ENCODE results near the gene POLR2J.
"Not testable (repeated sequence)": the region's sequence is repeated elsewhere in the genome, so short reads cannot be mapped to it uniquely, and the experiment has no call there.

POLR2J gene

GRCh38 chr7:102466097-102466496 is 12.6 kb downstream of the POLR2J start:
- no peak for DNase-seq (ENCODE audit: low read depth)

- peak; percentile 86 for DNase-seq (ENCODE audit: low read depth)
Observed at GRCh38 chr7:102464577-102465280, 14.0 kb downstream of the POLR2J start, which contains the start of the genes ALKBH4 and LRWD1. Gene ALKBH4 (minus strand): TSS chr7:102464863. CDS start chr7:102464836, 27 bp downstream. Gene LRWD1 (plus strand): TSS chr7:102464984. CDS start chr7:102465081, 97 bp downstream.

- DNase-seq (ENCODE audit: low read depth), result no peak
Observed at GRCh38 chr7:102463841-102464576, 14.7 kb downstream of the POLR2J start.

DNA sequence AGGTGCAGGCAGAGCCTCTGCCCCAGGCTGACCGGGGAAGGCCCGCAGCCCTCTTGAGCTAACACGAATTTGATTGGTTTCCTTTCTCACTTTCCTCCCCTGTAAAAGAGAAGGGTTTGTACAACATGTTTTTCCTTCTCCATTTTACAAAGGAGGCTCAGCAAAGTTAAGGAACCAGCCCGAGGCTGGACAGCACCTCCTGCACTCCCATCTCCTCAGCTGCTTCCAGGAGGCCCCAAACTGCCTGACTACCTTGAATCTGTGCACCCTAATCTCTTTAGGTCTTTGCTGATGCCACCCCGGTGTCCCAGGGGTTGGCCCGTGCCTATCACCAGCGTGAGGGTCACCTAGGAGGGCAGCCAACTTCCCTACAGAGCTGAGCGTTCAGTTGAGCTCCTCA is 18.3 kb downstream of the POLR2J start:
- DNase-seq (ENCODE audit: low read depth), result no peak

- no peak for DNase-seq (ENCODE audit: low read depth)
Observed at GRCh38 chr7:102459221-102459844, 19.4 kb downstream of the POLR2J start.

GRCh38 chr7:102457352-102457924 is 21.3 kb downstream of the POLR2J start:
- no peak for DNase-seq (ENCODE audit: low read depth)

DNA sequence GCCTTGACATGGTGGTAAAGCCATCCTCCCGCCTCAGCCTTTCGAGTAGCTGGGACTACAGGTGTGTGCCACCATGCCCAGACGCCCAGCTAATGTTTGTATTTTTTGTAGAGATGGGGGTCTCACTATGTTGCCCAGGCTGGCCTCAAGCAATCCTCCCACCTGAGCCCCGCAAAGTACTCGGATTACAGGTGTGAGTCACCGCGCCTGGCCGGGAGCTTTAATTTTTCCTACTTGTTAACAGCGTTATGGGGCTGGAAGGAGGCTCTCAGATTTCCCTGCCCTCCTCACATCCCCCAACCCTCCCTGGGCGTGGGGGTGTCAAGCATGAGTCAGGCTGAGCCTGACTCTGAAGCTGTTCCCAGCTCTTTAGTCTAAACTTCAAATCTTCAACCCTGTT is 22.4 kb downstream of the POLR2J start:
- no peak for DNase-seq (ENCODE audit: low read depth)

- no peak for DNase-seq (ENCODE audit: low read depth)
Observed at GRCh38 chr7:102455596-102455995, 23.1 kb downstream of the POLR2J start.

DNA sequence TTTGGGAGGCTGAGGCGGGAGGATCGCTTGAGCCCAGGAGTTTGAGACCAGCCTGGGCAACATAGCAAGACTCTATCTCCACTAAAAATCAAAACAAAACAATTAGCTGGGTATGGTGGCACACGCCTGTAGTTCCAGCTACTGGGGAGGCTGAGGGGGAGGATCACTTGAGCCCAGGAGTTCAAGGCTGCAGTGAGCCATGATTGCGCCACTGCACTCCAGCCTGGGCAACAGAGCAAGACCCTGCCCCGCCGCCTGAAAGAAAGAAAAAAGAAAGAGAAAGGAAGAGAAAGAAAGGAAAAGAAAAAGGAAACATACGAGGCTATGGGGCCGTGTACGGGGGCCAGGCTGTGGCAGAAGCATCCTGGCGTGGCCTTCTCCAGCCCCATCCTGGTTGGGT is 23.8 kb downstream of the POLR2J start:
- DNase-seq (ENCODE audit: low read depth), result not testable (repeated sequence)

- no peak for DNase-seq (ENCODE audit: low read depth)
Observed at GRCh38 chr7:102454468-102454867, 24.3 kb downstream of the POLR2J start.

DNA sequence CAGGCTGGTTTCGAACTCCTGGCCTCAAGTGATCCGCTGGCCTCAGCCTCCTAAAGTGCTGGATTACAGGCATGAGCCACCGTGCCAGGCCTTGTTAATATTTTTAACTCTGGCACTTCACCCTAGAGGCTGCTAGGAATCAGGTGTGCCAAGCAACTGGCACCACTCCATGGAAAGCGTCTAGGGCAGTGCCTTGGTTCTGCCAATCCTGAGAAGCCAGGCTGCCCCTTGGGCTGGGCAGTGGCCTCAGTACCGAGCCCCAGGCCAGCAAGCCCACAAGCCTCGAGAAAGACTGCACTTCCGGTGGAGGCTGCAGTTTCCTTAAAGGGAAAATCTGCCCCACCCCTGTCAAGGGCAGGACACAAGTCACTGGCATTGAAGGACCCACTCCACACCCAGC is 25.4 kb downstream of the POLR2J start:
- no peak for DNase-seq (ENCODE audit: low read depth)

DNA sequence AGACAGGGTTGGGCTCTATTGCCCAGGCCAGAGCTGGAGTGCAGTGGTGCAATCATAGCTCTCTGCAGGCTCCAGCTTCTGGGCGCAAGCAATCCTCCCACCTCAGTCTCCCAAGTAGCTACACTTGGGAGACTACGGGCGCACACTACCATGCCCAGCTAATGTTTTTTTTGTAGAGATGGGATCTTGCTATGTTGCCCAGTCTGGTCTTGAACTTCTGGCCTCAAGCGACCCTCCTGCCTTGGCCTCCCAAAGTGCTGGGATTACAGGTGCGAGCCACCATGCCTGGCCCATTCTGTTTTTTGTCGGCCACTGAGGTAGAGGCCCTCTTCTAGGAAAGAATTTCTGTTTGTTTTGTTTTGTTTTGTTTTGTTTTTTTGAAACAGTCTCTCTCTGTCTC is 26.3 kb downstream of the POLR2J start:
- no peak for DNase-seq (ENCODE audit: low read depth)

DNA sequence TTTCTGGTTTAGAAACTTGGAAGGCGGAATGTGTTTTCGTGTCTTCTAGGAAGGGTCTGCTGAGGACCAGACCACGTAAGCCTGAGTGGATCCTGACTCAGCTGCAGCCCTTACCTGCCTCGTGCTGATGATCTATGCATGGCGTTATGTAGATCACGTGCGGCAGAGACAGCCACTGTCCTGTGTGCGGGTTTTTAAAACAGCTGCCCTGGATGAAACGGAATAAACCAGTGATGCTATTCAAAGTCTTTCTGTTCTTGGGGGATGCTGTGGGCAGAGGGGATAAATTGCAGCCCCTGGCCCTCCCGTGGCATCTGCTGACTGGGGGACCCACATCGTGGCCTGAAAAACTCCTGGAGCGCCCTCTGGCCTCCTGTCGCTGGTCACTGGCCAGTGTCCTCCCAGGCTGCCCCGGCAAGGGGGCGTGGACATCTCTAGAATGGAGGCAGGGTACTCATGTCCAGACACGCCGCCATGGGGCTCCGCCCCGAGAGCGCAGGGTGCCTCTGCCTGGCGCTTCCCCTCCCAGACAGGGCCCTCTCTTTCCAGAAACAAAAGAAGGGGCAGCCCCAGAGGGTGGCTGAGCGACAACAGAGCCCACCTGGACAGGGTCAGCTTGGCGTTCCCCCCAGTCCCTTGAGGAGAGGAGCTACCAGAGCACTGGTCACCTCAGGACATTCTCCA is 27.2 kb downstream of the POLR2J start:
- DNase-seq (ENCODE audit: low read depth), result no peak

GRCh38 chr7:102450242-102450641 is 28.5 kb downstream of the POLR2J start:
- DNase-seq (ENCODE audit: low read depth), result no peak

- DNase-seq (ENCODE audit: low read depth), result no peak
Observed at GRCh38 chr7:102449136-102449535, 29.6 kb downstream of the POLR2J start.

DNA sequence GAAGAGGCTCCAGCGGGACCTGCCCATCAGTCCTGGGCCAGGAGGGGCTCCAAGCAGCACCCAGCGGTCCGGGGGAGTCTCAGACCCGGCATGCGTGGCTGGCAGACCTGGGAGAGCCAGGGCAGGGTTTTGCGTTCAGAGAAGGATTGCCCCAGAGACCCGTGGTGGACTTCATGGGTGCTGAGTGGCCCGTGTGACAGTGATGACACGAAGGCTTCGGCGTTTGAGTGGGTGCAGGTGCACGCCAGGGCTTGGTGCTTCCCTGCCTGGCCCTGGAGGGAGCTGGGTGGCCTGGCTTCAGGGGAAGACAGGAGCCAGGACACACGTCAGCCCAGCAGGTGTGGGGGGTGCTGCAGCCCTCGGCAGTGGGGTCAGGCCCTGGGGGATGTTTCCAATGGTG is 31.4 kb downstream of the POLR2J start:
- DNase-seq (ENCODE audit: low read depth), result no peak

GRCh38 chr7:102446387-102447156 is 32.1 kb downstream of the POLR2J start:
- DNase-seq (ENCODE audit: low read depth), result no peak

DNA sequence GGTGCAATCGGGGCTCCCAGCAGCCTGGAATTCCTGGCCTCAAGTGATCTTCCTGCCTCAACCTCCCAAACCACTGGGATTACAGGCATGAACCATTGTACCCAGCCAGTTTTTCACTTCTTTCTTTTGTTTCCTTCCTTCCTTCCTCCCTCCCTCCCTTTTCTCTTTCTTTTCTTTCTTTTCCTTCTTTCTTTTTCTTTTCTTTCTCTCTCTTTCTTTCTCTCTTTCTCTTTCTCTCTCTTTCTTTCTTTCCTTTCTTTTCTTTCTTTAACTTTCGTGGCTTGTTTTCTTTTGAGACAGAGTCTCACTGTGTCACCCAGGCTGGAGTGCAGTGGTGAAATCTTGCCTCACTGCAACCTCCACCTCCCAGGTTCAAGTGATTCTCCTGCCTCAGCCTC is 33.0 kb downstream of the POLR2J start:
- no peak for DNase-seq (ENCODE audit: low read depth)

DNA sequence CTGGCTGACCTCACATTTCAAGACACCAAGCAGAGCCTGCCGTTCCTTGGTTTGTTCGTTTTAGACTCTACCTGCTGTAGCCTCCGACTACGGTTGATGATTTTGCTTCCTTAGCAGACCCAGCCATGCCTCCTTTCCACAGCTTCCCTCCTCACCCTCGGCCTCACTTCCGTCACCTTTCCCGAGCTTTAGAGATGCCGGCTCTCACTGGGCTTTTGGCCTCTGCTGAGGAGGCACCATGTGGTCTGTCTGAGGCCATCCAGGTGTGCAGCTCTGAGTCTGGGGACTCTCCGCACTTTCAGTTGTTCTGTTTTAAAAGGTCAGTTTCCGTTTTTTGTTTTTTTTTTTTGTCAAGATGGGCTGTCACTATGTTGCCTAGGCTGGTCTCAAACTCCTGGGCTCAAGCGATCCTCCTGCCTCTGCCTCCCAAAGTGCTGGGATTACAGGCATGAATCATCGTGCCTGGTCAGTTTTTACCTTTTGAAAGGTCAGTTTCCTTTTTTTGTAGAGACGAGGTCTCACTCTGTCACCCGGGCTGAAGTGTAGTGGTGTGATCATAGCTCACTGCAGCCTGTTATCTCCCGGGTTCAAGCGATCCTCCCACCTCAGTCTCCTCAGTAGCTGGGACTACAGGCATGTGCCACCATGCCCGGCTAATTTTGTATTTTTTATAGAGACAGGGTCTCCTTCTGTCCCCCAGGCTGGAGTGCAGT is 33.6 kb downstream of the POLR2J start:
- no peak for DNase-seq (ENCODE audit: low read depth)

DNA sequence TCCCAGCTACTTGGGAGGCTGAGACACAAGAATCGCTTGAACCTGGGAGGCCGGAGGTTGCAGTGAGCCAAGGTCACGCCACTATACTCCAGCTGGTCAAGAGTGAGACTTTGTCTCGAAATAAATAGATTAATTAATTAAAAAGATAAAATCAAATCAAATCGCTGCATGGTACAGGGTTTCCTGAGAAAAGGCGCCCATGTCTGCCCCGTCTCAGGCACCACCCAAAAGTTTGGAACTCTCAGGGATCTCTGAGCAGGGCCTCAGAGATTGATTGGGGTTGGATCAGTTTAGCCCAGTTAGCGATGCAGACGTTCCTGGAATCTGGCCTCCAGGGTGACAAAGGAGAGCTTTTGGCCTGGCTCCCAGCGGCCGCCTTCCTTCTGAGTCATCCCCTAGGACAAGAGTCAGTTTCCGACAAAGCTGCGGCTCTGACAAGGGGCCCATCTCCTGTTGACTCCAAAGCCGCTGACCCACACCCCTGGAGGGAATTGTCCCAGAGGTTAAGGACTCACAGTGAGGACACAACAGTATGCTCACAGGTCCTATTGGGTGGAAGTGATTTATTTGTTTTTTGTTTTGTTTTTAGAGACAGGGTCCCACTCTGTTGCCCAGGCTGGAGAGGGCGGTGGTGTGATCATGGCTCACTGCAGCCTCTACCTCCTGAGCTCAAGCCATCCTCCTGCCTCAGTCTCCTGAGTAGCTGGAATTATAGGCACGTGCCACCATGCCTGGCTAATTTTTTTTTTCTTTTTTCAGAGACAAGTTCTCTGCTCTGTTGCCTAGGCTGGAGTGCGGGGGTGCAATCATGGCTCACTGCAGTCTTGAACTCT is 38.5 kb downstream of the POLR2J start:
- DNase-seq (ENCODE audit: low read depth), result peak; percentile 23
